ENCODE measurements around the gene ACOX1.

Gene ACOX1

GRCh38 chr17:75901727-75902126 lies 77.2 kb downstream of the ACOX1 start:
- Histone ChIP-seq H3K36me3 (replicated peaks in 1 of 2; ENCODE audit: control insufficient read depth in 2 of 2, insufficient read depth in 2 of 2, low read length in 2 of 2) (peaks cover 33 to 63% of the 10 kb centered on the region in 2 donors), H3K4me1 (ENCODE audit: control insufficient read depth in 2 of 2, insufficient read depth in 1 of 2, low read depth in 1 of 2, low read length in 2 of 2) (no peaks in the 10 kb centered on the region), H3K14ac (ENCODE audit: low read length) (no peak overlapping the region), H3K9ac (ENCODE audit: low read depth, low read length, poor library complexity) (peak overlapping the region; percentile 30), H2BK5ac (ENCODE audit: low read length) (no peak overlapping the region), H3K79me1 (ENCODE audit: low read depth, low read length) (peaks cover 6% of the 10 kb centered on the region), H3K27ac (replicated peaks; ENCODE audit: low read length) (no peak overlapping the region), H3K23ac (ENCODE audit: low read depth, low read length, poor library complexity) (no peak overlapping the region), H2BK12ac (ENCODE audit: low read length) (no peak overlapping the region), H2AK5ac (ENCODE audit: low read depth, low read length) (no peak overlapping the region), H3K4me3 (ENCODE audit: low read length in 2 of 2) (no peak overlapping the region), H2BK120ac (ENCODE audit: low read depth, low read length) (no peak overlapping the region), H3K27me3 (ENCODE audit: control insufficient read depth in 3 of 3, insufficient read depth in 3 of 3, low read depth in 1 of 3, low read length in 3 of 3) (no peaks in the 10 kb centered on the region), H4K91ac (ENCODE audit: low read depth, low read length, poor library complexity) (no peak overlapping the region), H3K4ac (ENCODE audit: low read length) (no peak overlapping the region), H2AFZ (ENCODE audit: low read length) (no peak overlapping the region), H2BK15ac (ENCODE audit: low read length) (no peak overlapping the region), H4K8ac (ENCODE audit: low read depth, low read length) (no peak overlapping the region), H3K4me2 (ENCODE audit: insufficient read depth, low read length, poor library complexity, severe bottlenecking) (no peak overlapping the region), H3K18ac (ENCODE audit: low read length) (no peak overlapping the region), H3K9me3 (replicated peaks in 1 of 2; ENCODE audit: control insufficient read depth in 2 of 2, insufficient read depth in 1 of 2, low read depth in 1 of 2, low read length in 2 of 2) (no peaks in the 10 kb centered on the region)
- WGBS, 2 donors (ENCODE audit: extremely low coverage in 2 of 2, insufficient read length in 2 of 2, insufficient replicate concordance in 1 of 2), result no CpG with 5 or more reads among the region's 18 CpGs
- DNase-seq (ENCODE audit: low spot score), result no peak

DNA sequence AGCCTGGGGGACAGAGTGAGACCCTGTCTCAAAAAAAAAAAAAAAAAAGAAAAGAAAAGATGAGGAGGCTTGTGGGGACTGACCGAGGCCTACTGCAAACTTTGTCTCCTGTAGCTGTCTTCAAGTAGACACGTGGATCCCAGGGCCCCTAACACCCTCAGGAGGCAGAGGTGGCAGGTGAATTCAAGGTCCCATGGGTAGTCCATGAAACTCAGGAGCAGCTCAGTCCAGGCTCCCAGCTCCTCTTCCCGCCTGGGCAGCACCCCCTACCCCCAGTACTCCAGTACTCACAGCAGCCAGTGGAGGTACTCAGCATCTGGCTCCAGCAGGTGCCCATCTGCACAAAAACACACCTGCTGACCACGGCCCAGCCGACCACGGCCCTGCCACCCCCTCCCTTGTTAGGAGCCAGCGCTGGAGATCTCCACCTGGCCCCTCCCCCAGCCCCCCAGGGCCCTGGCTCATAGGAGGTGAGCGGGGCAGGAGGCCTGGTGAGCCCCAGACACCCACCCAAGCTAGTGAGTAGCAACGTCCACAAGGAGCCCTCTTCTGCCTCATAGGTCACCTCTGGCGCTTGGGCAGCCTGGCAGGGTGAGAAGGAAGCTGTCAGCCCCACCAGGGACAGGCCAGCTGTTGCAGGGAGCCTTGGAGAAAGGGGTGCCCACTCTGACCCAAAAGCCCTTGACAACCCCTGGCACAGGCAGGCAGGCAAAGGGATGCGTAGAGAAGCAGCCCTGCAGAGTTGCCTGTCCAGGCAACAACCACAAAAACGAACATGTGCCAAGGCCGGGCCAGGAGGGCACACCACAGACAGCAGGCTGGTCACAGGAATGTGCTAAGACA lies 78.1 kb downstream of the ACOX1 start:
- Histone ChIP-seq H3K18ac (ENCODE audit: low read length) (no peak overlapping the region), H3K4me1 (ENCODE audit: control insufficient read depth in 2 of 2, insufficient read depth in 1 of 2, low read depth in 1 of 2, low read length in 2 of 2) (no peaks in the 10 kb centered on the region), H2BK5ac (ENCODE audit: low read length) (no peak overlapping the region), H2AK5ac (ENCODE audit: low read depth, low read length) (no peak overlapping the region), H3K36me3 (replicated peaks in 1 of 2; ENCODE audit: control insufficient read depth in 2 of 2, insufficient read depth in 2 of 2, low read length in 2 of 2) (peaks cover 33 to 63% of the 10 kb centered on the region in 2 donors), H3K9me3 (replicated peaks in 1 of 2; ENCODE audit: control insufficient read depth in 2 of 2, insufficient read depth in 1 of 2, low read depth in 1 of 2, low read length in 2 of 2) (no peaks in the 10 kb centered on the region), H3K9ac (ENCODE audit: low read depth, low read length, poor library complexity) (no peak overlapping the region), H2BK12ac (ENCODE audit: low read length) (peak overlapping the region; percentile 41), H2AFZ (ENCODE audit: low read length) (no peak overlapping the region), H3K27me3 (ENCODE audit: control insufficient read depth in 3 of 3, insufficient read depth in 3 of 3, low read depth in 1 of 3, low read length in 3 of 3) (no peaks in the 10 kb centered on the region), H4K8ac (ENCODE audit: low read depth, low read length) (no peak overlapping the region), H2BK15ac (ENCODE audit: low read length) (no peak overlapping the region), H2BK120ac (ENCODE audit: low read depth, low read length) (no peak overlapping the region), H3K23ac (ENCODE audit: low read depth, low read length, poor library complexity) (no peak overlapping the region), H3K4ac (ENCODE audit: low read length) (no peak overlapping the region), H3K79me1 (ENCODE audit: low read depth, low read length) (peaks cover 8% of the 10 kb centered on the region), H3K14ac (ENCODE audit: low read length) (no peak overlapping the region), H3K4me3 (ENCODE audit: low read length in 2 of 2) (no peak overlapping the region), H3K4me2 (ENCODE audit: insufficient read depth, low read length, poor library complexity, severe bottlenecking) (no peak overlapping the region), H3K27ac (replicated peaks; ENCODE audit: low read length) (no peak overlapping the region), H4K91ac (ENCODE audit: low read depth, low read length, poor library complexity) (no peak overlapping the region)
- no peak for DNase-seq (ENCODE audit: low spot score)
- no CpG with 5 or more reads among the region's 13 CpGs for WGBS, 2 donors (ENCODE audit: extremely low coverage in 2 of 2, insufficient read length in 2 of 2, insufficient replicate concordance in 1 of 2)

DNA sequence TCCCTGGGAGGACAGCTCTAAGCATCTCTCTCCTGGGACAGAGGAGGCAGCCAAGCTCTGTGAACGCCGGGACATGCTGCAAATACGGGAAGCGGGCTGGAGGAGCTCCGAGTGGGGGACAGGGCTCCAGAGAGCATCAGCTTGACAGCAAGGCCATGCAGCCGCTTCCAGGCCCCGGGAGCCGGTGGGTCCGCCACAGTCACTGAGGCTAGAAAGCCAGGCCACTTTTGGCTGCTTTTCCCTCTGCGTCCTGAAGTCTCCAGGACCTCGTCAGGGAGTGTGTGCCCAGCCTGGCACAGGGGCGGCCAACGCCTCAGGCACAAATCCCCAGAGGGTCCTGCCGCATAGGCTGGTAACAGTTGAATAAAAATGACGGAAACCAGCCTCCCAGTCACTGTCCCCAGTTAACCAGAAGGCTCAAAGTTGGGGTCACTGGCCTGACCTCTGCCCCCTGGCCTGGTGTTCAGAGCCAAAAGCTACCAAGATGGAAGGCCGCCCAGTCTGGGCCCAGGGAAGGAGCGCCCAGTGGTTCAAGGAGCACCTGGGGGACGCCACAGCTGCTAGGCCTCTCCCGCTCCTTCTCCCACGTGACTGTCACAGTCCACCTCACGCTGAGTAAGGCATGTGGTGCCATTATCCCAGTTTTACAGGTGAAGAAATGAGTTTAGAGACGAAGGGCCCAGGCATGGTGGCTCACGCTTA lies 79.0 kb downstream of the ACOX1 start:
- DNase-seq (ENCODE audit: low spot score), result no peak
- Histone ChIP-seq H2BK12ac (ENCODE audit: low read length) (no peak overlapping the region), H3K14ac (ENCODE audit: low read length) (no peak overlapping the region), H3K27me3 (ENCODE audit: control insufficient read depth in 3 of 3, insufficient read depth in 3 of 3, low read depth in 1 of 3, low read length in 3 of 3) (no peaks in the 10 kb centered on the region), H3K4ac (ENCODE audit: low read length) (no peak overlapping the region), H3K4me1 (ENCODE audit: control insufficient read depth in 2 of 2, insufficient read depth in 1 of 2, low read depth in 1 of 2, low read length in 2 of 2) (peaks cover 0 to 9% of the 10 kb centered on the region in 2 donors), H3K9me3 (replicated peaks in 1 of 2; ENCODE audit: control insufficient read depth in 2 of 2, insufficient read depth in 1 of 2, low read depth in 1 of 2, low read length in 2 of 2) (no peaks in the 10 kb centered on the region), H3K36me3 (replicated peaks in 1 of 2; ENCODE audit: control insufficient read depth in 2 of 2, insufficient read depth in 2 of 2, low read length in 2 of 2) (peaks cover 33 to 63% of the 10 kb centered on the region in 2 donors), H3K18ac (ENCODE audit: low read length) (no peak overlapping the region), H2BK15ac (ENCODE audit: low read length) (no peak overlapping the region), H2BK5ac (ENCODE audit: low read length) (no peak overlapping the region), H2AK5ac (ENCODE audit: low read depth, low read length) (no peak overlapping the region), H3K4me2 (ENCODE audit: insufficient read depth, low read length, poor library complexity, severe bottlenecking) (no peak overlapping the region), H3K9ac (ENCODE audit: low read depth, low read length, poor library complexity) (no peak overlapping the region), H3K27ac (replicated peaks; ENCODE audit: low read length) (no peak overlapping the region), H3K4me3 (ENCODE audit: low read length in 2 of 2) (peak overlapping the region in 1 of 2 donors; percentile 30), H4K8ac (ENCODE audit: low read depth, low read length) (no peak overlapping the region), H2AFZ (ENCODE audit: low read length) (no peak overlapping the region), H3K23ac (ENCODE audit: low read depth, low read length, poor library complexity) (peak overlapping the region; percentile 27), H4K91ac (ENCODE audit: low read depth, low read length, poor library complexity) (no peak overlapping the region), H2BK120ac (ENCODE audit: low read depth, low read length) (no peak overlapping the region), H3K79me1 (ENCODE audit: low read depth, low read length) (peaks cover 10% of the 10 kb centered on the region)
- no CpG with 5 or more reads among the region's 23 CpGs for WGBS, 2 donors (ENCODE audit: extremely low coverage in 2 of 2, insufficient read length in 2 of 2, insufficient replicate concordance in 1 of 2)

DNA sequence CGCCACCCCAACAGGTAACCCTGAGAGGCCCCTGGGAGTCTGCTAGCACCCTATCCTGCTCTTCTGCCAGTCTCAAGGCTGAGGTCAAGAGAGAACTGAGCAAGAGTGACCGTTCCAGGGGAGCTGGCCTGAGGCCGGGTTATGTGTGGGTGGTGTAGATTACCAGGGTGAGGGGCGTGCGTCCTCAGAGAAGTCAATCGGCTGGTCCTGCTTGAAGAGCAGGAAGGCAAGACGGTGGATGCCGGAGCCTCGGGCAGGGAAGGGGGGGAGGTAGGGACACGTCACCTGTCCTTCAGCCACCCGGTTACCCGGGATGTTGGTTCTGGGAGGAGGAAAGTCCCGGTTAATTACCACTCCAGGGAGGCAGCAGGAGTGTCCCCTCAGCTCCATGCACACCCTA lies 79.6 kb downstream of the ACOX1 start:
- no peak overlapping the region for H3K14ac ChIP-seq (ENCODE audit: low read length)
- H2BK12ac ChIP-seq (ENCODE audit: low read length), result no peak overlapping the region
- peaks cover 11% of the 10 kb centered on the region for H3K79me1 ChIP-seq (ENCODE audit: low read depth, low read length)
- H3K27me3 ChIP-seq (ENCODE audit: control insufficient read depth in 3 of 3, insufficient read depth in 3 of 3, low read depth in 1 of 3, low read length in 3 of 3), result no peaks in the 10 kb centered on the region
- no peak overlapping the region for H2BK15ac ChIP-seq (ENCODE audit: low read length)
- no peak overlapping the region for H2AK5ac ChIP-seq (ENCODE audit: low read depth, low read length)
- H2BK120ac ChIP-seq (ENCODE audit: low read depth, low read length), result no peak overlapping the region
- H3K4me3 ChIP-seq (ENCODE audit: low read length in 2 of 2), result peak overlapping the region in 1 of 2 donors; percentile 30
- H2AFZ ChIP-seq (ENCODE audit: low read length), result no peak overlapping the region
- WGBS, 2 donors (ENCODE audit: extremely low coverage in 2 of 2, insufficient read length in 2 of 2, insufficient replicate concordance in 1 of 2), result no CpG with 5 or more reads among the region's 13 CpGs
- peaks cover 0 to 10% of the 10 kb centered on the region in 2 donors for H3K4me1 ChIP-seq (ENCODE audit: control insufficient read depth in 2 of 2, insufficient read depth in 1 of 2, low read depth in 1 of 2, low read length in 2 of 2)
- H3K18ac ChIP-seq (ENCODE audit: low read length), result no peak overlapping the region
- no peak overlapping the region for H4K8ac ChIP-seq (ENCODE audit: low read depth, low read length)
- H3K36me3 ChIP-seq (replicated peaks in 1 of 2; ENCODE audit: control insufficient read depth in 2 of 2, insufficient read depth in 2 of 2, low read length in 2 of 2), result peaks cover 33 to 63% of the 10 kb centered on the region in 2 donors
- peak overlapping the region; percentile 30 for H3K9ac ChIP-seq (ENCODE audit: low read depth, low read length, poor library complexity)
- no peak overlapping the region for H3K4me2 ChIP-seq (ENCODE audit: insufficient read depth, low read length, poor library complexity, severe bottlenecking)
- no peak for DNase-seq (ENCODE audit: low spot score)
- H3K27ac ChIP-seq (replicated peaks; ENCODE audit: low read length), result no peak overlapping the region
- no peak overlapping the region for H2BK5ac ChIP-seq (ENCODE audit: low read length)
- no peak overlapping the region for H3K4ac ChIP-seq (ENCODE audit: low read length)
- H4K91ac ChIP-seq (ENCODE audit: low read depth, low read length, poor library complexity), result no peak overlapping the region
- peak overlapping the region; percentile 27 for H3K23ac ChIP-seq (ENCODE audit: low read depth, low read length, poor library complexity)
- no peaks in the 10 kb centered on the region for H3K9me3 ChIP-seq (replicated peaks in 1 of 2; ENCODE audit: control insufficient read depth in 2 of 2, insufficient read depth in 1 of 2, low read depth in 1 of 2, low read length in 2 of 2)
